ENCODE measurements around the gene TOX4.
"Not testable (repeated sequence)": the region's sequence is repeated elsewhere in the genome, so short reads cannot be mapped to it uniquely, and the experiment has no call there.

Gene TOX4

GRCh38 chr14:21534576-21534975 lies 57.6 kb downstream of the TOX4 start:
- DNase-seq: no peak

GRCh38 chr14:21535545-21536417 lies 58.8 kb downstream of the TOX4 start:
- no peak for DNase-seq

GRCh38 chr14:21536418-21537089 lies 59.6 kb downstream of the TOX4 start:
- DNase-seq: peak in 7 of 56 donors; percentile 8 to 25 (median 14)

- no peak for DNase-seq
Measured at GRCh38 chr14:21537090-21537424, 60.1 kb downstream of the TOX4 start.

GRCh38 chr14:21539189-21539940 lies 62.4 kb downstream of the TOX4 start:
- DNase-seq: no peak

- DNase-seq: no peak
Measured at GRCh38 chr14:21541413-21542074, 64.5 kb downstream of the TOX4 start.

- DNase-seq: no peak
Measured at GRCh38 chr14:21543521-21543960, 66.5 kb downstream of the TOX4 start.

- DNase-seq: no peak
Measured at GRCh38 chr14:21543963-21544362, 67.0 kb downstream of the TOX4 start.

GRCh38 chr14:21544588-21544987 lies 67.6 kb downstream of the TOX4 start:
- DNase-seq: not testable (repeated sequence)
